ENCODE data around the gene BPIFB4. TPM values are rescaled to one million over a fixed set of nuclear protein-coding genes. Genes with fewer than 3 reads are reported as not detected.

BPIFB4 gene
- total and polyA plus RNA-seq, 8 donors, result not detected

DNA sequence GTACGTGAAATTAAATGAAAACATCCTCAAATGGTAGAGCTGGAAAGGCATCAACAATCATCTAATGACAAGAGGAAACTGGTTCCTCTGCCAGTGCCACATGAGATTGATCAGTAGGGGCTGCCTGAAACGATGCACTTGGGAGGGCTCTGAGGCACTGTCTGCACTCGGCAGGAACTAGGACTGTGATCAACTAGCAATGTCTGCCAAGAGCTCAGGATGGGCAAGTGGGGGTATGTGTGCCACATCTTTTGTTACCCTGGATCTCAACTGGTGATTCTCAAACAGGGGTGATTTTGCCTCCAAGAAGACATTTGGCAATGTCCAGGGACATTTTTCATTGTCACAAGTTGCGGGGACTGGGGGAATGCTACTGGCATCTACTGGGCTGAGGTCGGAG lies 46.1 kb upstream of the BPIFB4 start:
- ATAC-seq (no peak), DNase-seq (no peak)
- Histone ChIP-seq H3K4me1 (no peaks in the 10 kb centered on the region), H3K27me3 (peaks cover 0 to 11% of the 10 kb centered on the region in 2 donors), H3K36me3 (no peaks in the 10 kb centered on the region), H3K27ac (no peak overlapping the region), H3K9me3 (no peaks in the 10 kb centered on the region), H3K4me3 (no peak overlapping the region)
- intact Hi-C loops (cut with DNase I), result no loop called here
- TF ChIP-seq, protein P1, sequence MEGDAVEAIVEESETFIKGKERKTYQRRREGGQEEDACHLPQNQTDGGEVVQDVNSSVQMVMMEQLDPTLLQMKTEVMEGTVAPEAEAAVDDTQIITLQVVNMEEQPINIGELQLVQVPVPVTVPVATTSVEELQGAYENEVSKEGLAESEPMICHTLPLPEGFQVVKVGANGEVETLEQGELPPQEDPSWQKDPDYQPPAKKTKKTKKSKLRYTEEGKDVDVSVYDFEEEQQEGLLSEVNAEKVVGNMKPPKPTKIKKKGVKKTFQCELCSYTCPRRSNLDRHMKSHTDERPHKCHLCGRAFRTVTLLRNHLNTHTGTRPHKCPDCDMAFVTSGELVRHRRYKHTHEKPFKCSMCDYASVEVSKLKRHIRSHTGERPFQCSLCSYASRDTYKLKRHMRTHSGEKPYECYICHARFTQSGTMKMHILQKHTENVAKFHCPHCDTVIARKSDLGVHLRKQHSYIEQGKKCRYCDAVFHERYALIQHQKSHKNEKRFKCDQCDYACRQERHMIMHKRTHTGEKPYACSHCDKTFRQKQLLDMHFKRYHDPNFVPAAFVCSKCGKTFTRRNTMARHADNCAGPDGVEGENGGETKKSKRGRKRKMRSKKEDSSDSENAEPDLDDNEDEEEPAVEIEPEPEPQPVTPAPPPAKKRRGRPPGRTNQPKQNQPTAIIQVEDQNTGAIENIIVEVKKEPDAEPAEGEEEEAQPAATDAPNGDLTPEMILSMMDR (IDR thresholded peaks at IDR 0.05), result no peak

DNA sequence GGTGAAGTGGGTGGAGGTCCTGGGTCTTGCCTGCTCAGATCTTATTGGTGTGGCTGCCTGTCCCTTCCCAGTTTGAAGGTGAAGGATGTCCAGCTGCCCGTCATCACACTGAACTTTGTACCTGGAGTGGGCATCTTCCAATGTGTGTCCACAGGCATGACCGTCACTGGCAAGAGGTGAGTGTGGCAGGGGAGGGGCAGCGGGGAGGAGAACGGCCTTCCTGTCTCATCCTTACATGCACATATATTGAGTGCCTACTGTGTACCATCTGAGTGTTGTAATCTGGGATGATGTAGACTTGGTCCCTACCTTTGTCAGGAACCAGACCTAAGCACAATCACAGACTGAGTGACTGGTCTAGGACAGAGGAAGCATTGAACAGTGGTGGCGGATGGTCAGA lies 45.3 kb upstream of the BPIFB4 start:
- no peak for ATAC-seq
- Histone ChIP-seq H3K36me3 (no peaks in the 10 kb centered on the region), H3K9me3 (no peaks in the 10 kb centered on the region), H3K27ac (no peak overlapping the region), H3K4me1 (no peaks in the 10 kb centered on the region), H3K4me3 (no peak overlapping the region), H3K27me3 (peaks cover 0 to 11% of the 10 kb centered on the region in 2 donors)
- TF ChIP-seq, protein P1 (IDR thresholded peaks at IDR 0.05), result no peak
- no peak for DNase-seq
- intact Hi-C loops (cut with DNase I), result no loop called here

DNA sequence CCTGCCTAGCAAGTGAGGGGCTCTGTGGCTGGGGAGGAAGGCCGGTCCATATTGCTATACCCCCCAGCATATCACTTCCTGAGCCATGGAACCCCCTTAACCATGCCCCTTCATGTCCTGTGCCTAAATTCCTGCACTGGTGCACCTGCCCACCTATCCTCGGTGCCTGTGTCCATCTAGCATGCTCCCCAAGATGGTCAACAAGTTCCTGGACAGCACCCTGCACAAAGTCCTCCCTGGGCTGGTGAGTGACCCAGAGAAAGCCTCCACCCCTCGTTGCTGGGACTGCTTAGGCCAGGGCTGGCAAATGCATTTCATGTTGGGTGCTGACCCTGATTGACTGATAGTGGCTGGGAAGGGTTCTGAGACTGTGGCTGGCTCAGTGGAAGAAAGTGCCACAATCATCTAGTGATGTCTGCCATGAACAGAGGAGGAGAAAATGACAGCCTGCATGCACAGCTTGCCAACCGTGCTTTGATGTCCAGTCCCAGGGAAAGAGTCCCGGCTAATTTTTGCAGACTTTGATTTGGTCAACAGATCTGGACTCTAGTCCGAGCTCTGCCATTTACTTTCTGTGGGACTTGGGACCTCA lies 44.4 kb upstream of the BPIFB4 start:
- H3K9me3 ChIP-seq, result no peaks in the 10 kb centered on the region

GRCh38 chr20:33037456-33037855 lies 42.0 kb upstream of the BPIFB4 start:
- DNase-seq, result no peak
- Histone ChIP-seq H3K27me3 (no peaks in the 10 kb centered on the region), H3K27ac (no peak overlapping the region), H3K4me3 (no peak overlapping the region), H3K9me3 (no peaks in the 10 kb centered on the region), H3K36me3 (no peaks in the 10 kb centered on the region), H3K4me1 (no peaks in the 10 kb centered on the region)
- no peak for ATAC-seq
- intact Hi-C loops (cut with DNase I), result no loop called here
- TF ChIP-seq, protein P1 (IDR thresholded peaks at IDR 0.05), result no peak

More for the DNA sequence above, 44.4 kb upstream of the BPIFB4 start:
- Histone ChIP-seq H3K4me1 (no peaks in the 10 kb centered on the region), H3K4me3 (no peak overlapping the region), H3K27ac (no peak overlapping the region), H3K36me3 (no peaks in the 10 kb centered on the region), H3K27me3 (peaks cover 0 to 10% of the 10 kb centered on the region in 2 donors)
- TF ChIP-seq, protein P1 (IDR thresholded peaks at IDR 0.05), result no peak
- no peak for DNase-seq
- intact Hi-C loops (cut with DNase I), result no loop called here
- ATAC-seq, result no peak

GRCh38 chr20:33038243-33038642 lies 41.2 kb upstream of the BPIFB4 start:
- no peak for ATAC-seq
- TF ChIP-seq, protein P1 (IDR thresholded peaks at IDR 0.05), result no peak
- H3K27me3 ChIP-seq, result no peaks in the 10 kb centered on the region
- no peak overlapping the region for H3K4me3 ChIP-seq
- no peaks in the 10 kb centered on the region for H3K4me1 ChIP-seq
- no peak overlapping the region for H3K27ac ChIP-seq
- intact Hi-C loops (cut with DNase I), result no loop called here
- DNase-seq, result no peak
- H3K9me3 ChIP-seq, result no peaks in the 10 kb centered on the region
- no peaks in the 10 kb centered on the region for H3K36me3 ChIP-seq
